GM12878 (cell line): Measurements from ENCODE around the gene SIL1. TPM values are rescaled to one million over a fixed set of nuclear protein-coding genes. Genes with fewer than 3 reads are reported as not detected.
"Not testable (repeated sequence)": the region's sequence is repeated elsewhere in the genome, so short reads cannot be mapped to it uniquely, and the experiment has no call there.

Source experiments
- ATAC-seq: fragments of 200-7000 bp; cut with Tn5 transposase; 3 replicates; pipeline ENCODE4 v1.9.1; 2020; ENCODE audit warnings: mild to moderate bottlenecking, moderate library complexity
- BruUV-seq: library from RNA; stranded (reverse); fragments of 400-500 nt; replicated peaks from 2 replicates; lab custom pipeline; 2021; lab: Mats Ljungman, UMichigan
- CTCF ChIA-PET: fragments of 300-600 bp; sonication (Branson Sonifier 250); formaldehyde crosslinking; extraction: SDS; loops from one replicate; lab custom pipeline; 2021; ENCODE audit warnings: inconsistent platforms; lab: Yijun Ruan, JAX
- POLR2A ChIA-PET: fragments of 350-600 bp; formaldehyde crosslinking; extraction: SDS; loops from one replicate; lab custom pipeline; 2021; ENCODE audit warnings: inconsistent platforms; lab: Charles Lee
- RAD21 ChIA-PET: fragments of 300-600 bp; sonication (Branson Sonifier 250); formaldehyde crosslinking; loops from one replicate; lab custom pipeline; 2023; ENCODE audit warnings: antibody characterized with exemption; ENCODE audit not compliant: unreplicated experiment; lab: Charles Lee
- SMC1A ChIA-PET: fragments of 300-600 bp; sonication (Branson Sonifier 250); formaldehyde crosslinking; loops from one replicate; lab custom pipeline; 2023; ENCODE audit not compliant: unreplicated experiment, uncharacterized antibody; lab: Charles Lee
- DNase-seq: peaks from one replicate; pipeline ENCODE4 v3.0.0-alpha.2; 2011; ENCODE audit warnings: low read depth, low spot score
- FAIRE-seq: peaks from 3 replicates; lab custom pipeline; 2011; peaks lifted over from hg19 to GRCh38; lab: Jason Lieb, UNC
- H2AFZ ChIP-seq: 2 replicates; pipeline ENCODE4 v1.6.0; 2011; ENCODE audit warnings: low read depth, low read length, control low read depth; ENCODE audit not compliant: control insufficient read depth
- H3K27ac ChIP-seq: 2 replicates; pipeline ENCODE4 v1.5.1; 2011; ENCODE audit warnings: control low read depth; ENCODE audit not compliant: control insufficient read depth, insufficient read depth
- H3K27me3 ChIP-seq, 2 experiments: replicated peaks in 1 of 2; 2 replicates each; pipeline versions ENCODE4 v1.6.0 to v1.6.1; 2011; ENCODE audit warnings: low read length in 1 of 2; ENCODE audit not compliant: control insufficient read depth in 2 of 2, insufficient read depth in 2 of 2
- H3K36me3 ChIP-seq, 2 experiments: 2 replicates each; pipeline ENCODE4 v1.5.1; 2011; ENCODE audit warnings: low read length in 1 of 2; ENCODE audit not compliant: control insufficient read depth in 2 of 2, insufficient read depth in 2 of 2
- H3K4me1 ChIP-seq: 2 replicates; pipeline ENCODE4 v1.6.1; 2011; ENCODE audit warnings: mild to moderate bottlenecking, low read length, moderate library complexity, mixed read lengths; ENCODE audit not compliant: control insufficient read depth, insufficient read depth
- H3K4me2 ChIP-seq: 2 replicates; pipeline ENCODE4 v1.6.0; 2011; ENCODE audit warnings: control low read depth; ENCODE audit not compliant: control insufficient read depth, insufficient read depth
- H3K4me3 ChIP-seq: fragments of 200-600 bp; sonication (generic); 2 replicates; pipeline ENCODE4 v1.5.1; 2016
- H3K79me2 ChIP-seq: 2 replicates; pipeline ENCODE4 v1.6.0; 2011; ENCODE audit warnings: low read length; ENCODE audit not compliant: control insufficient read depth, insufficient read depth
- H3K9ac ChIP-seq: 2 replicates; pipeline ENCODE4 v1.8.0; 2011; ENCODE audit warnings: low read length, control low read depth, mixed read lengths; ENCODE audit not compliant: control insufficient read depth, insufficient read depth
- H3K9me3 ChIP-seq: replicated peaks from 3 replicates; pipeline ENCODE4 v1.5.1; 2011; ENCODE audit warnings: mild to moderate bottlenecking, low read length; ENCODE audit not compliant: control insufficient read depth, insufficient read depth
- H4K20me1 ChIP-seq: 2 replicates; pipeline ENCODE4 v1.6.0; 2011; ENCODE audit not compliant: control insufficient read depth, insufficient read depth
- BHLHE40 ChIP-seq, 2 experiments: fragments of 450-650 bp in 1 of 2; IDR thresholded peaks; 2 replicates each; pipeline ENCODE4 v1.6.1; 2011 to 2017; ENCODE audit warnings: low read depth in 2 of 2, borderline replicate concordance in 1 of 2, improper control_type of control experiment in 1 of 2, low read length in 1 of 2, mild to moderate bottlenecking in 1 of 2
- CTCF ChIP-seq, 3 experiments: IDR thresholded peaks in 2 of 3; conservative IDR thresholded peaks in 1 of 3; 2 replicates each; pipeline ENCODE4 v1.5.1; 2011; ENCODE audit warnings: low read depth in 3 of 3, low read length in 3 of 3, mild to moderate bottlenecking in 3 of 3, control low read depth in 2 of 3, moderate library complexity in 2 of 3, inconsistent platforms in 1 of 3, mixed read lengths in 1 of 3; ENCODE audit not compliant: control insufficient read depth in 2 of 3, insufficient read depth in 1 of 3; ENCODE audit errors: extremely low read depth in 1 of 3
- HDAC2 ChIP-seq: fragments of 200-600 bp; sonication (generic); IDR thresholded peaks from 2 replicates; pipeline ENCODE4 v1.6.1; 2017
- MTA2 ChIP-seq: fragments of 450-650 bp; IDR thresholded peaks from 2 replicates; pipeline ENCODE4 v1.6.1; 2016; ENCODE audit warnings: low read depth, mild to moderate bottlenecking, moderate library complexity
- NBN ChIP-seq: fragments of 450-650 bp; IDR thresholded peaks from 2 replicates; pipeline ENCODE4 v1.6.1; 2016
- NFXL1 ChIP-seq: fragments of 450-650 bp; IDR thresholded peaks from 2 replicates; pipeline ENCODE4 v1.6.1; 2017; ENCODE audit warnings: antibody characterized with exemption, mild to moderate bottlenecking, borderline replicate concordance
- PAX8 ChIP-seq: fragments of 450-650 bp; IDR thresholded peaks from 2 replicates; pipeline ENCODE4 v1.6.1; 2017; ENCODE audit warnings: mild to moderate bottlenecking, moderate library complexity
- PML ChIP-seq: IDR thresholded peaks from 2 replicates; pipeline ENCODE4 v1.6.1; 2012; ENCODE audit warnings: low read length, inconsistent platforms
- RAD21 ChIP-seq: IDR thresholded peaks from 2 replicates; pipeline ENCODE4 v1.6.1; 2011; ENCODE audit warnings: mild to moderate bottlenecking, low read depth, low read length, moderate library complexity; ENCODE audit not compliant: insufficient read depth
- RB1 ChIP-seq: fragments of 450-650 bp; formaldehyde crosslinking; IDR thresholded peaks from 2 replicates; pipeline ENCODE4 v1.6.1; 2017; ENCODE audit warnings: mild to moderate bottlenecking, borderline replicate concordance
- RUNX3 ChIP-seq: IDR thresholded peaks from 2 replicates; pipeline ENCODE4 v1.6.1; 2012; ENCODE audit warnings: low read length, inconsistent platforms
- SP1 ChIP-seq: IDR thresholded peaks from one replicate; pipeline ENCODE4 v1.6.1; 2011; ENCODE audit warnings: low read depth, low read length
- SUPT20H ChIP-seq: IDR thresholded peaks from 2 replicates; pipeline ENCODE4 v1.6.1; 2011; ENCODE audit warnings: low read depth, mild to moderate bottlenecking, low read length, moderate library complexity, borderline replicate concordance; ENCODE audit not compliant: control insufficient read depth
- TCF7 ChIP-seq: IDR thresholded peaks from 2 replicates; pipeline ENCODE4 v1.6.1; 2014; ENCODE audit warnings: antibody characterized with exemption, borderline replicate concordance
- WGBS: methylation state at CpG from one replicate; pipeline ENCODE4 v1.1.6; 2016; ENCODE audit warnings: low lambda C conversion rate; ENCODE audit not compliant: insufficient replicate concordance, insufficient coverage; ENCODE audit errors: missing lambda C conversion rate; 5-methylcytosine and 5-hydroxymethylcytosine counted together
- in situ Hi-C: fragments of 300-500 bp; cut with MboI; formaldehyde crosslinking; loops from 9 replicates; pipeline ENCODE4 v1.14.3; 2018; ENCODE audit warnings: mixed read lengths
- intact Hi-C: fragments of 100-400 bp; cut with micrococcal nuclease; formaldehyde crosslinking; loops from one replicate; pipeline ENCODE4 v1.14.2; 2022; ENCODE audit not compliant: unreplicated experiment
- polyA plus RNA-seq, 11 experiments: library from polyadenylated mRNA; depleted of rRNA in 4 of 11; unstranded in 6 of 11; stranded (reverse) in 5 of 11; fragments of >200 nt; fragmentation: Nextera tagmentation in 4 of 11; fragmentation: Illumina TruSeq in 1 of 11; extraction: Ambion mirVana in 4 of 11; extraction: Trizol in 1 of 11; gene quantifications; 1 replicate in 1 of 11; 2 replicates in 10 of 11; pipeline versions ENCODE4 v1.2.1 to v1.2.3, GENCODE V29; 2011 to 2016; ENCODE audit warnings: inconsistent platforms in 2 of 11, missing spikeins in 2 of 11, low read depth in 1 of 11
- total RNA-seq, 4 experiments: library from RNA; depleted of rRNA in 3 of 4; stranded (reverse); fragments of >200 nt in 3 of 4; fragmentation: Illumina TruSeq in 1 of 4; extraction: Trizol in 1 of 4; gene quantifications; 2 replicates each; pipeline versions ENCODE4 v1.2.1 to v1.2.3, GENCODE V29; 2013 to 2021

The SIL1 gene
- total and polyA plus RNA-seq, 10 of the 15 experiments (the other 5 are each of a cell fraction or from before 2014, with no cell fraction given) = 4.1 to 49.8 (median 29.4) TPM

- TF ChIP-seq BHLHE40 (IDR thresholded peaks at IDR 0.05; ENCODE audit: borderline replicate concordance in 1 of 2, low read depth in 2 of 2, low read length in 1 of 2) (no peak), NBN (no peak), RAD21 (peak; percentile 32; the same call in 1 of the 2 replicates), SP1 (no peak), PML (no peak), RUNX3 (0 out of 2 replicates have a peak, but pooled peaks have one; percentile 32), MTA2 (no peak), NFXL1 (no peak), PAX8 (no peak), SUPT20H (no peak), RB1 (no peak), CTCF (IDR thresholded peaks at IDR 0.05 in 2 of 3, conservative IDR thresholded peaks at IDR 0.05 in 1 of 3; ENCODE audit: control insufficient read depth in 2 of 3, extremely low read depth in 1 of 3, insufficient read depth in 1 of 3, low read depth in 3 of 3, low read length in 3 of 3) (peak in 2 of 3 experiments; percentile 6 to 9; a peak in 1 of 6 replicates), HDAC2 (no peak), TCF7 (no peak)
These were observed 275.7 kb downstream of the SIL1 start (continued) for GRCh38 chr5:138922494-138922893.

GRCh38 chr5:138921362-138921761 lies 276.8 kb downstream of the SIL1 start:
- H3K9ac ChIP-seq, SMC1A ChIA-PET, intact Hi-C loops, in situ Hi-C loops, RAD21 ChIA-PET, H3K36me3 ChIP-seq, BruUV-seq, H4K20me1 ChIP-seq, DNase-seq, H3K27me3 ChIP-seq, H3K4me3 ChIP-seq, H2AFZ ChIP-seq, H3K27ac ChIP-seq, H3K4me2 ChIP-seq, ATAC-seq, H3K79me2 ChIP-seq, FAIRE-seq, H3K9me3 ChIP-seq, H3K4me1 ChIP-seq, CTCF ChIA-PET: not testable (repeated sequence)
- WGBS = 93% methylated on average over 2 of the region's 2 CpGs
- POLR2A ChIA-PET = interaction anchor here (0.6 kb wide), 1 partner anchor 39 kb away, joined by 7 read pairs; no protein-coding TSS in a partner anchor
